ENCODE measurements around the gene OR10A3. TPM values are rescaled to one million over a fixed set of nuclear protein-coding genes. Genes with fewer than 3 reads are reported as not detected.

The OR10A3 gene
- total RNA-seq, 1 donor from 2014 or later, result not detected

DNA sequence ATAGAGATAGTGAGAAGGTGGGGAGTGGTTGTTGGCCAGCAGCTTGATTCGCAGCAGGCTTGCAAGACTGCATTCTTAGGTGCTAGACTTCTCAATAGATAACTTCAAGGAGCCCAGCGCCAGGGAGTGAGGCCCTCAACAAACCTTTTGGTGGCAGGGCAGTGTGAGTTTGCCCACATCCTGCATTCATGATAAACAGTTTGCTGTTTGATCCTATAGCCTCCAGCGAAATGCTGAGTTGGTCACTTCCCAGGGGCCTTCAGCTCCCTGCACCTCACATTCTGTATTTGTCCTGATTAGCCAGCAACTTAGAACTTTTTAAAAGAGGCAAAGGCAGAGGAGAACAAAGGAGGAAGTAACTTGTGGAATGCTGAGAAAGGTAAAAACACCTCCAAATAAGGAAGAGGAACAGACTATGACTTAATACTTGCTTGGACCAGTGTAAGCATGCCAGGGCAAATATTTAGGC is 35.5 kb downstream of the OR10A3 start:
- Histone ChIP-seq H3K9ac (ENCODE audit: low read length) (no peak overlapping the region), H3K36me3 (ENCODE audit: insufficient read depth, low read length) (no peaks in the 10 kb centered on the region), H2AFZ (ENCODE audit: low read depth, low read length) (peak overlapping the region; percentile 23), H3K27ac (ENCODE audit: low read depth, low read length) (no peak overlapping the region), H3K9me3 (ENCODE audit: insufficient read depth, low read depth, low read length) (no peaks in the 10 kb centered on the region), H4K20me1 (ENCODE audit: insufficient read depth, low read length) (no peaks in the 10 kb centered on the region), H3K27me3 (ENCODE audit: insufficient read depth, low read length) (peaks cover 3% of the 10 kb centered on the region), H3K4me1 (ENCODE audit: insufficient read depth, low read length) (peaks cover 7% of the 10 kb centered on the region), H3K4me3 (ENCODE audit: insufficient read depth, low read depth, low read length) (no peak overlapping the region), H3K79me2 (ENCODE audit: insufficient read depth, low read length) (no peaks in the 10 kb centered on the region), H3K4me2 (ENCODE audit: low read length) (no peak overlapping the region)
- Mint-ChIP-seq H3K36me3 (ENCODE audit: low read depth, unreplicated experiment) (peaks cover 3% of the 10 kb centered on the region), H3K4me1 (ENCODE audit: low read depth, unreplicated experiment) (peaks cover 46% of the 10 kb centered on the region), H3K27me3 (ENCODE audit: low read depth, unreplicated experiment) (no peaks in the 10 kb centered on the region), H3K9me3 (ENCODE audit: unreplicated experiment) (no peaks in the 10 kb centered on the region), H3K27ac (ENCODE audit: unreplicated experiment) (peak overlapping the region; percentile 84), H3K4me3 (ENCODE audit: unreplicated experiment) (peak overlapping the region; percentile 77)
- TF ChIP-seq, protein P1, sequence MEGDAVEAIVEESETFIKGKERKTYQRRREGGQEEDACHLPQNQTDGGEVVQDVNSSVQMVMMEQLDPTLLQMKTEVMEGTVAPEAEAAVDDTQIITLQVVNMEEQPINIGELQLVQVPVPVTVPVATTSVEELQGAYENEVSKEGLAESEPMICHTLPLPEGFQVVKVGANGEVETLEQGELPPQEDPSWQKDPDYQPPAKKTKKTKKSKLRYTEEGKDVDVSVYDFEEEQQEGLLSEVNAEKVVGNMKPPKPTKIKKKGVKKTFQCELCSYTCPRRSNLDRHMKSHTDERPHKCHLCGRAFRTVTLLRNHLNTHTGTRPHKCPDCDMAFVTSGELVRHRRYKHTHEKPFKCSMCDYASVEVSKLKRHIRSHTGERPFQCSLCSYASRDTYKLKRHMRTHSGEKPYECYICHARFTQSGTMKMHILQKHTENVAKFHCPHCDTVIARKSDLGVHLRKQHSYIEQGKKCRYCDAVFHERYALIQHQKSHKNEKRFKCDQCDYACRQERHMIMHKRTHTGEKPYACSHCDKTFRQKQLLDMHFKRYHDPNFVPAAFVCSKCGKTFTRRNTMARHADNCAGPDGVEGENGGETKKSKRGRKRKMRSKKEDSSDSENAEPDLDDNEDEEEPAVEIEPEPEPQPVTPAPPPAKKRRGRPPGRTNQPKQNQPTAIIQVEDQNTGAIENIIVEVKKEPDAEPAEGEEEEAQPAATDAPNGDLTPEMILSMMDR (IDR thresholded peaks at IDR 0.05; ENCODE audit: insufficient read depth, low read depth, low read length), result no peak
- TF ChIP-seq EZH2 (IDR thresholded peaks at IDR 0.05; ENCODE audit: insufficient read depth, low read length), result no peak
- DNase-seq (ENCODE audit: low read depth), result no peak
- no peak for FAIRE-seq

DNA sequence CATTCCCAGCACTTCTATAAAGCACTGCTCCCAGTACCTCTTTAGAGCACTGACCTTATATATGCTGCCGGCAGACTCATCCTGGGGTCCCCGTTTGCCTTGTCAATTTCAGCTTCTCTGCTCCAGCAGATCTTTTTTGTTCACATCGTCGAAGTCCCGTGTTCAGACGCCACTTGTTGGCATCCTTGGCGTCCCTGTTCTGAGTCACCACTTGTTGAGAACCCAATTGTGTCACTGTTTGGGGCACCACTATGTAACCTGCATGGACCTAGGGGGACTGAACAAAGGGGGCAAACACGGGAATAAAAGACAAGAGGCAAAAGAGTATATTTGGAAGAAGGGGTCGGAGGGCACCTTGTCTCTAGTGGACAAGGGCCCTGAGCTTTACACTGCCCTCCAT is 36.0 kb downstream of the OR10A3 start:
- Mint-ChIP-seq H3K27me3 (ENCODE audit: low read depth, unreplicated experiment) (no peaks in the 10 kb centered on the region), H3K27ac (ENCODE audit: unreplicated experiment) (peak overlapping the region; percentile 84), H3K36me3 (ENCODE audit: low read depth, unreplicated experiment) (peaks cover 5% of the 10 kb centered on the region), H3K9me3 (ENCODE audit: unreplicated experiment) (no peaks in the 10 kb centered on the region), H3K4me3 (ENCODE audit: unreplicated experiment) (peak overlapping the region; percentile 77), H3K4me1 (ENCODE audit: low read depth, unreplicated experiment) (peaks cover 46% of the 10 kb centered on the region)
- Histone ChIP-seq H3K27me3 (ENCODE audit: insufficient read depth, low read length) (peaks cover 3% of the 10 kb centered on the region), H3K79me2 (ENCODE audit: insufficient read depth, low read length) (no peaks in the 10 kb centered on the region), H2AFZ (ENCODE audit: low read depth, low read length) (peak overlapping the region; percentile 29), H3K9me3 (ENCODE audit: insufficient read depth, low read depth, low read length) (no peaks in the 10 kb centered on the region), H3K27ac (ENCODE audit: low read depth, low read length) (no peak overlapping the region), H3K4me2 (ENCODE audit: low read length) (peak overlapping the region; percentile 46), H4K20me1 (ENCODE audit: insufficient read depth, low read length) (no peaks in the 10 kb centered on the region), H3K4me1 (ENCODE audit: insufficient read depth, low read length) (peaks cover 7% of the 10 kb centered on the region), H3K36me3 (ENCODE audit: insufficient read depth, low read length) (no peaks in the 10 kb centered on the region), H3K4me3 (ENCODE audit: insufficient read depth, low read depth, low read length) (no peak overlapping the region), H3K9ac (ENCODE audit: low read length) (no peak overlapping the region)
- DNase-seq (ENCODE audit: low read depth) (no peak), FAIRE-seq (no peak)
- TF ChIP-seq, protein P1 (IDR thresholded peaks at IDR 0.05; ENCODE audit: insufficient read depth, low read depth, low read length), result no peak
- no peak for TF ChIP-seq EZH2 (IDR thresholded peaks at IDR 0.05; ENCODE audit: insufficient read depth, low read length)

DNA sequence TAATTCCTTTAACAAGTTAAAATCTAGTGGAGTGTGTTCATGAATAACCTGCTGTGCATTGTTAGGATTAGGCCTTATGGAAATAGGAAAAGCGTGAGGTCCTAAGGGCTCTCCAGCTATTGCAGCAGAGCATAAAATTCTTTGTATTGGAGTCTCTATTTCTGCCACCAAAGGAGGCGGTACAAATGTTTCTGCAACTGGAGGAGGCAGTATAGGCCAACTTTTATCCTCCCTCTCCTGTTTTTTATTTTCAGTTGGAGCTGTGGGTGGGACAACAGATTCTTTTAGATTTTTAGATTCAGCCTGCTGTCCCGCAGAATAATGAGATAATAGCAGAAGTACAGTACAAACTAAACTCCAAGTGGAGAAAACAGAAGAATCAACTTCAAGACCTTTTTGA is 36.6 kb downstream of the OR10A3 start:
- H3K27me3 Mint-ChIP-seq (ENCODE audit: low read depth, unreplicated experiment), result no peaks in the 10 kb centered on the region
- H4K20me1 ChIP-seq (ENCODE audit: insufficient read depth, low read length), result no peaks in the 10 kb centered on the region
- DNase-seq (ENCODE audit: low read depth) (peak; percentile 17), FAIRE-seq (no peak)
- peak overlapping the region; percentile 46 for H3K4me2 ChIP-seq (ENCODE audit: low read length)
- no peaks in the 10 kb centered on the region for H3K9me3 ChIP-seq (ENCODE audit: insufficient read depth, low read depth, low read length)
- peaks cover 46% of the 10 kb centered on the region for H3K4me1 Mint-ChIP-seq (ENCODE audit: low read depth, unreplicated experiment)
- TF ChIP-seq EZH2 (IDR thresholded peaks at IDR 0.05; ENCODE audit: insufficient read depth, low read length), result no peak
- TF ChIP-seq, protein P1 (IDR thresholded peaks at IDR 0.05; ENCODE audit: insufficient read depth, low read depth, low read length), result no peak
- no peaks in the 10 kb centered on the region for H3K36me3 ChIP-seq (ENCODE audit: insufficient read depth, low read length)
- H3K9ac ChIP-seq (ENCODE audit: low read length), result no peak overlapping the region
- H3K9me3 Mint-ChIP-seq (ENCODE audit: unreplicated experiment), result no peaks in the 10 kb centered on the region
- peak overlapping the region; percentile 29 for H2AFZ ChIP-seq (ENCODE audit: low read depth, low read length)
- no peaks in the 10 kb centered on the region for H3K79me2 ChIP-seq (ENCODE audit: insufficient read depth, low read length)
- H3K27ac ChIP-seq (ENCODE audit: low read depth, low read length), result no peak overlapping the region
- H3K4me1 ChIP-seq (ENCODE audit: insufficient read depth, low read length), result peaks cover 7% of the 10 kb centered on the region
- peaks cover 3% of the 10 kb centered on the region for H3K27me3 ChIP-seq (ENCODE audit: insufficient read depth, low read length)
- H3K27ac Mint-ChIP-seq (ENCODE audit: unreplicated experiment), result peak overlapping the region; percentile 84
- H3K36me3 Mint-ChIP-seq (ENCODE audit: low read depth, unreplicated experiment), result peaks cover 10% of the 10 kb centered on the region
- H3K4me3 ChIP-seq (ENCODE audit: insufficient read depth, low read depth, low read length), result no peak overlapping the region
- peak overlapping the region; percentile 77 for H3K4me3 Mint-ChIP-seq (ENCODE audit: unreplicated experiment)

Data from astrocyte (in vitro differentiated cells and primary cell).